GM19397 (cell line): ENCODE results near the gene EPB41L4B.
"Not testable (repeated sequence)": the region's sequence is repeated elsewhere in the genome, so short reads cannot be mapped to it uniquely, and the experiment has no call there.

Experiments
- ATAC-seq: cut with Tn5 transposase; IDR thresholded peaks from one replicate; pipeline ENCODE4 v1.9.1; 2021; ENCODE audit warnings: mild to moderate bottlenecking, moderate library complexity; ENCODE audit not compliant: unreplicated experiment

Gene EPB41L4B

GRCh38 chr9:109129470-109130197, 191.2 kb downstream of the EPB41L4B start:
- no peak for ATAC-seq

- ATAC-seq = not testable (repeated sequence)
These were observed 194.2 kb downstream of the EPB41L4B start for GRCh38 chr9:109126671-109127070.

GRCh38 chr9:109124121-109124520, 196.7 kb downstream of the EPB41L4B start:
- no peak for ATAC-seq

GRCh38 chr9:109122726-109123621, 197.9 kb downstream of the EPB41L4B start:
- peak; percentile 31 for ATAC-seq
